GM18867 (cell line): Measurements from ENCODE around the gene NIPBL.
"Not testable (repeated sequence)": the region's sequence is repeated elsewhere in the genome, so short reads cannot be mapped to it uniquely, and the experiment has no call there.

Source experiments
- ATAC-seq: cut with Tn5 transposase; IDR thresholded peaks from one replicate; pipeline ENCODE4 v1.9.1; 2021; ENCODE audit warnings: mild to moderate bottlenecking, moderate library complexity; ENCODE audit not compliant: unreplicated experiment

Gene NIPBL

GRCh38 chr5:36945687-36946086 is 69.1 kb downstream of the NIPBL start:
- no peak for ATAC-seq

GRCh38 chr5:36946101-36946500 is 69.5 kb downstream of the NIPBL start:
- no peak for ATAC-seq

GRCh38 chr5:36948041-36948440 is 71.5 kb downstream of the NIPBL start:
- ATAC-seq, result no peak

GRCh38 chr5:36948650-36949049 is 72.1 kb downstream of the NIPBL start:
- no peak for ATAC-seq

DNA sequence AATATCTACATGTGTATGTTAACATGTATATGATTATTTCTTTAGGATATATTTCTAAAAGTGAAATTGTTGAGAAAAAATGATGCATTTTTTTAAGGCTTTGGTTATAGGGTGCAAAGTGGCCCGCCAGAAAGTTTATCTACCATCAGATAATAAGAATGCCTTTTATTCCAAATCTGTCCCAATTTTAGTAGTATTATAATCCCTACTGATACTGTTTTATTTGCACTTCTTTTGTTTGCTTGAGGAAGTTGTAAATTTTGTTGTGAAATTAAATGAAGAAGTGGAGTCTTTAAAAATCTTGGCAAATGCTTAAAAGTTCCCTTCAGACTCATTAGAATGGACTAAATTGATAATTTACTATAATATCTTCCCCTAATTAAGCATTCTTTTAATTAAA is 73.0 kb downstream of the NIPBL start:
- ATAC-seq, result no peak

DNA sequence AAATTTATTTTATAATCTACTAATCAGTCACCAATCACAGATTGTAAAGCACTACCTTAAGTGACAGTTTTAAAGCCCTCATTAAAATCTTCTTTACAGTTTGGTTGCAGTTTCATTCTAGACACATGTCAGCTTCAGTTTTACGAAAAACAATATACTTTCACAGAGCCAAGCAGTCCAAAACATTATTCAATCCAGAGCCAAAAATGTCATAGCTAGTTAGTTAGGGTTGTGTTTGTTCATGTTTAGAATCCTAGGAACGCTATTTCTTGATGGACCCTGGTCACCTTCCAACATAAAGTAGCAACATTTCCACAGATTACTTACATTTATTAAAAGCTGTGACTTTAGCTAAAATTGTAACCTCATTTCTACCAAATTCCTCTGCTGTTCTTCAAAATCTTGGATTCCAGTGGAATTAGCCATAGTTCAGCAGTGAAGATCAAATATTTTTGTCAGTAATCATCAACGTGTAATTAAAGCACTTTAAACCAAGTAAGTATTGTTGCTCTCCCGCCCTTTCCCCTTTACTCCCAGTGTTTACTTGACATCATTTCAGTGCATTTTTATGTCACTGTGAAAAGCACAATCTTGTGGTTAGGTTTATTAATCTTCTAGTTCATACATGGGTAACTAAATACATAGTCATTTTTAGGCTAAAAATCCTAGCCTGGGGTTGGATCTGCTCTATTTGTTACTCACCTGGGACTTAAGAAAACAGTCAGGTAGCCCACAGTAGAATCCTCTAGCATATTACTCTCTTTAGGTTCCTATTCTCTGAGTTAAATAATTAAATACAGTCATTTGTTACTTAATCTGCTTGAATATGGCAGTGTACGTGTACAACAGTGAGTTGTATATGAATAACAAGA is 74.3 kb downstream of the NIPBL start:
- no peak for ATAC-seq

DNA sequence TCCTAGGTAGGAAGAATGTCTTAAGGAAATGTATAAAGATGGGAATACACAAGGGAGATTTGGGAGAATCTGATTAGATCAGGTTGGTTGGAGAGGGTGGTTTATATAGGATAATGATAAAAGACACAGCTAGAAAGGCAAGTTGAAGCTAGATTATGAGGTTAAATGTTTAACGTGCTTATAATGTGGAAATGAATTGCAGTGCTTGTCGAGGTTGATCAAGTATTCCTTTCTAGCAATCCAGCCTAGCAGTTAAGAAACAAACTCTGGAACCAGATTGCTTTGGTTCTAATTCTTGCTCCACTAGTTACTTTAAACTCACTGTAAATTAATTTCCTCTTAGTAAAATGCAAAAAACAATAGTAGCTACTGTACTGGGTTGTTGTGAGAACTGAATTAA is 76.5 kb downstream of the NIPBL start:
- no peak for ATAC-seq

DNA sequence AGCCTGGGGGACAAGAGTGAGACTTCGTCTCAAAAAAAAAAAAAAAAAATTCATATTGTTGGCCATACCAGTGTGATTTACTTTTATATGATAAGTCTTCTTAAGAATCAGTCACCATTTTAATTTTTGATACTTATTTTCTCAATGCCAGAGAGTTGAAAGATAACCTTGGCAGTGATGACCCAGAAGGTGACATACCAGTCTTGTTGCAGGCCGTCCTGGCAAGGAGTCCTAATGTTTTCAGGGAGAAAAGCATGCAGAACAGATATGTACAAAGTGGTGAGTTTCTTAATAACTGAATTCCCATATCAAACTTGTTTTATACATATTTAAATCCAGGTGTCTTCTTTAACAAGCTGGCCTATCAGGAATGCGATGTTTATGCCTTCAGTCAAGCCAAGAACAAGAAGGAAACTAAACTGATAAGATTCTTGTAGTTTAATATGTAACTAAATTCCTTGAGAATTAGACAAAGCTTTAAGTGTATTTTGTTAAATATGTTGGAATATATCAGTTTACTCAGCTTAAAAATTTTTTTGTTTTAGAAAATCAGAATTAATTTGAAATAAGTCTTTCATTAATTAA is 81.5 kb downstream of the NIPBL start:
- no peak for ATAC-seq

DNA sequence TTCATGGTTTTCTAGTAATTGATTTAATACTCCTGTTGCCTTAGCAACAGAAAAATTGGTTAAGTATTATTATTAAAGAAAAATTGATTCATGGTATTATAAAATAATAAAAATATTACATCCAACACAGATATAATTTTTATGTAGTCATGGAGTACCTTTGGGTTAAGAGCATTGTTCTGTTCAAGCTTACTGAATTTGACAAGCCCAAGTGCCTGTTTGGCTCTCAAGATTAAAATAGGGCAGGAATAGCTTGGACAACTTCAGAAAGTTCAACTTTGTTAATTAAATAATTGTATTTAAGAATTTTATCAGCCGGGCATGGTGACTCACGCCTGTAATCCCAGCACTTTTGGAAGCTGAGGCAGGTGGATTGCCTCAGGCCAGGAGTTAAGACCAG is 82.0 kb downstream of the NIPBL start:
- ATAC-seq, result no peak

DNA sequence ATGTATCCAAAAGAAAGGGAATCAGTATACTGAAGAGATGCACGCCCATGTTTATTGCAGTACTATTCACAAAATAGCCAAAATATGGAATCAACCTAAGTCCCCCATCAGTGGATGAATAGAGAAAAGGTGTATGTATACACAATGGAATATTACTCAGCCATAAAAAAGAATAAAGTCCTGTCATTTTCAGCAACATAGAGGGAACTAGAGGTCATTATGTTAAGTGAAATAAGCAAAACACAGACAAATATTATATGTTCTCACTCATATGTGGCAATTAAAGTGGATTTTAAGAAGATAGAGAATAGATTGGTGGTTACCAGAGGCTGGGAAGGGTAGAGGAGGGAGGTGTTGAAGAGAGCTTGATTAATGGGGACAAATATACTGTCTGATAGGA is 88.6 kb downstream of the NIPBL start:
- ATAC-seq, result no peak

DNA sequence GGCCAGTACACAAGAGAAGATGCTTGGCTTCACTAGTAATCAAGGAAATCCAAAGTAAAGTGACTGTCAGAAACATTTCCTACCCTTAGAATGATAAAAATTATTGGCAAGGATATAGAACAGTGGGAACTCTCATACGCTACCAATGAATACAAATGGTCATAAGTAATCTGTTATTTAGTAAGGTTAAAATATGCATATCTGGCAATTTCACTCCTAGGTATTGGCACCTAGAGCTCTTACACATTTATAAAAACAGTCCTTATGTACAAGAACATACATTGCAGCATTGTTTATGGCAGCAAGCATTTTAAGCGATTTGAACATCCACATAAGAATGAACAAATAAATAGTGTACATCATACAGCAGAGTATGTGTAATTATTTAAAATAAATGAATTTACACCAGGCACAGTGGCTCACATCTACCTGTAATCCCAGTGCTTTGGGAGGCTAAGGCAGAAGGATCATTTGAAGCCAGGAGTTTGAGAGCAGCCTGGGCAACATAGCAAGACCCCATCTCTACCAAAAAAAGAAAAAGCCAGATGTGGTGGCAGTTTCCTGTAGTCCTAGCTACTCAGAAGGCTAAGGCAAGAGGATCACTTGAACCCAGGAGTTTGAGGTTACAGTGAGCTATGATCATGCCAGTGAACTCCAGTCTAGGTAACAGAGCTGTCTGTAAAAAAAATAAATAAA is 93.3 kb downstream of the NIPBL start:
- no peak for ATAC-seq

- no peak for ATAC-seq
Observed at GRCh38 chr5:36978196-36978595, 101.6 kb downstream of the NIPBL start.

- no peak for ATAC-seq
Observed at GRCh38 chr5:36982146-36982545, 105.6 kb downstream of the NIPBL start.

DNA sequence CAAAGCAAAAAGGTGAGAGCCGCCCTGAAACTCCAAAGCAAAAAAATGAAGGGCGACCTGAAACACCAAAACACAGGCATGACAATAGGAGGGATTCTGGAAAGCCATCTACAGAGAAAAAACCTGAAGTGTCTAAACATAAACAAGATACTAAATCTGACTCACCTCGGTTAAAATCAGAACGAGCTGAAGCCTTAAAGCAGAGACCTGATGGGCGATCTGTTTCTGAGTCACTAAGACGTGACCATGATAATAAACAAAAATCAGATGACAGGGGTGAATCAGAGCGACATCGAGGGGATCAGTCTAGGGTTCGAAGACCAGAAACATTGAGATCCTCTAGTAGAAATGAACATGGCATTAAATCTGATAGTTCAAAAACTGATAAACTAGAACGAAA is 108.8 kb downstream of the NIPBL start:
- ATAC-seq, result no peak

DNA sequence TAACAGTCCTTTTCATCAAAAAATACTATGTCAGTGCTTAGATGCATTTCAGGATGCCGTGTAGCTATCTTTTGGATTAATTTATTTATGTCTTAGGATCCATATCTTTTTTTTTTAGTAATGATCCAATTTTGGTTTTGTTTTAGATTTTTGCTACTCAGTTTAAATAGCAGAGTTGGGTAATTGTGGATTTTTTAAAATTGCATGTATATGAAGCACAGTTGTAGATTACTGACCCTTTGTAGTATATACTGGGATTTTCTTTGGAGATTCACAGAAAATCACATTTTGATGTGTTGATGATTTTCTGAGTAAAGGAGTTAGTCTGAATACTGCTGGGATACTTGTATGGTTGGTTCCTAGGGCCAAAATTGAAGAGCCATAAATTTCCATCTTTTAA is 111.8 kb downstream of the NIPBL start:
- ATAC-seq, result no peak

DNA sequence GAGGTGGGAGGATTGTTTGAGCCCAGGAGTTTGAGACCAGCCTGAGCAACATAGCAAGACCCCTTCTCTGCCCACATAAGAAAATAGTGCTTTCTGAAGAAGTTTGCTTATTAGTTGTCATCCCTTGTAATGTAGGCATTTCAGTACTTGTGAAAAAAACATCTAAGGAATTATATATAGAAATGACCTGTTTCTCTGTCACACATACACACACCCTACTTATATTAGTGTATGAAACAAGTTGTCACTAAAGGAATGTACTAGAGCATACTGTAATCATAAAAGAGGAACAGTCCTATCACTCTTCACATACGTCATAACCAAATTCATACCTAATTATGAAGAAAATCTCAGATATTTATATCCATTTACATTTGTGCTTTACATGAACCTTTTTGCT is 122.0 kb downstream of the NIPBL start:
- no peak for ATAC-seq

- no peak for ATAC-seq
Observed at GRCh38 chr5:37002176-37002751, 125.7 kb downstream of the NIPBL start.

- no peak for ATAC-seq
Observed at GRCh38 chr5:37005252-37005651, 128.7 kb downstream of the NIPBL start.

GRCh38 chr5:37005946-37006540 is 129.5 kb downstream of the NIPBL start:
- no peak for ATAC-seq

DNA sequence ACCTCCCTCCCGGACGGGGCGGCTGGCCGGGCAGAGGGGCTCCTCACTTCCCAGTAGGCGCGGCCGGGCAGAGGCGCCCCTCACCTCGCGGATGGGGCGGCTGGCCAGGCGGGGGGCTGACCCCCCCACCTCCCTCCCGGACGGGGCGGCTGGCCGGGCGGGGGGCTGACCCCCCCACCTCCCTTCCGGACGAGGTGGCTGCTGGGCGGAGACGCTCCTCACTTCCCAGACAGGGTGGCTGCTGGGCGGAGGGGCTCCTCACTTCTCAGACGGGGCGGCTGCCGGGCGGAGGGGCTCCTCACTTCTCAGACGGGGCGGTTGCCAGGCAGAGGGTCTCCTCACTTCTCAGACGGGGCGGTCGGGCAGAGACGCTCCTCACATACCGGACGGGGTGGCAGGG is 136.6 kb downstream of the NIPBL start:
- not testable (repeated sequence) for ATAC-seq

DNA sequence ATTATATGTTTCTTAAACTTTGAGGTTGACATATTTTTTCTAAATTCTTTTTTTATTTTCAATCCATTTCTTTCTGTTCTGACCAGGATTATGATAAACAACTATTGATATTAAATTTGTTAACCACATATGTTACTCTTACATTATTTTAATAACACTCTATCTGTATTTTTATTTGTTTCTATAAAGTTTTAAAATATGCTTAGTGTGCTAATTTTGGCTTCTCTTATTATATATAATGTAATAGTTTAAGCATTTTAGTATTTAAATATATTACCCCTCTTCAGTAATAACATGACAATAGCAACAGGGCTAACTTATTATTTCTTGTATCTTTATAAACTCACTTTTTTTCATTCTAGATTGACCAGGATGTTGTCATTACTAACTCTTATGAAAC is 137.8 kb downstream of the NIPBL start:
- ATAC-seq, result no peak
